HL-60 (cell line): ENCODE data around the gene SNTG2.

Experiments used
- CTCF ChIP-seq: IDR thresholded peaks from one replicate; pipeline ENCODE4 v1.5.1; 2011; ENCODE audit warnings: low read length, control low read depth, inconsistent platforms; ENCODE audit not compliant: insufficient read depth
- POLR2AphosphoS5 ChIP-seq: IDR thresholded peaks from 2 replicates; pipeline ENCODE4 v1.6.1; 2012; ENCODE audit warnings: low read depth
- REST ChIP-seq: IDR thresholded peaks from 2 replicates; pipeline ENCODE4 v1.6.1; 2012; ENCODE audit warnings: low read depth; ENCODE audit not compliant: insufficient replicate concordance
- SPI1 ChIP-seq: IDR thresholded peaks from 2 replicates; pipeline ENCODE4 v1.6.1; 2012; ENCODE audit warnings: low read depth, mild to moderate bottlenecking, borderline replicate concordance

GRCh38 chr2:953975-954686 lies 3.5 kb downstream of the SNTG2 start:
- TF ChIP-seq CTCF = no peak
- no peak for TF ChIP-seq REST
- no peak for TF ChIP-seq POLR2AphosphoS5
- TF ChIP-seq SPI1 = no peak
